ENCODE data around the gene OR7C2. TPM values are rescaled to one million over a fixed set of nuclear protein-coding genes. Genes with fewer than 3 reads are reported as not detected.

The OR7C2 gene
- total and polyA plus RNA-seq, 4 donors: not detected

GRCh38 chr19:14915116-14915515 is 26.2 kb upstream of the OR7C2 start:
- Histone ChIP-seq H3K27me3 (ENCODE audit: control insufficient read depth in 3 of 3, insufficient read depth in 3 of 3, low read length in 2 of 3) (peaks cover 0 to 5% (median 3%) of the 10 kb centered on the region in 3 donors), H3K9ac (ENCODE audit: insufficient read depth in 1 of 2, low read length in 2 of 2) (no peak overlapping the region), H3K9me3 (ENCODE audit: control insufficient read depth in 4 of 4, insufficient read depth in 3 of 4, low read length in 3 of 4) (peaks cover 0 to 3% (median 0%) of the 10 kb centered on the region in 4 donors), H3K27ac (ENCODE audit: low read depth in 1 of 2, low read length in 1 of 2) (no peak overlapping the region), H3K4me3 (no peak overlapping the region), H3K36me3 (ENCODE audit: control insufficient read depth in 4 of 4, insufficient read depth in 4 of 4, low read length in 4 of 4) (no peaks in the 10 kb centered on the region), H3K4me1 (ENCODE audit: control insufficient read depth in 5 of 5, insufficient read depth in 5 of 5, low read length in 5 of 5) (no peaks in the 10 kb centered on the region)
- ATAC-seq (ENCODE audit: insufficient read depth, low FRiP score) (no peak), DNase-seq (no peak)
- no peak for TF ChIP-seq CTCF (IDR thresholded peaks at IDR 0.05; ENCODE audit: control extremely low read depth, extremely low read depth)
- WGBS, 2 donors: 68 to 73% methylated on average over 6 of the region's 6 CpGs

- no peak for TF ChIP-seq CTCF (IDR thresholded peaks at IDR 0.05; ENCODE audit: control extremely low read depth, extremely low read depth)
- no peak overlapping the region for H3K27ac ChIP-seq (ENCODE audit: low read depth in 1 of 2, low read length in 1 of 2)
- peaks cover 0 to 5% (median 3%) of the 10 kb centered on the region in 3 donors for H3K27me3 ChIP-seq (ENCODE audit: control insufficient read depth in 3 of 3, insufficient read depth in 3 of 3, low read length in 2 of 3)
- no peak overlapping the region for H3K9ac ChIP-seq (ENCODE audit: insufficient read depth in 1 of 2, low read length in 2 of 2)
- ATAC-seq (ENCODE audit: insufficient read depth, low FRiP score) (no peak), DNase-seq (no peak)
- peaks cover 0 to 3% (median 0%) of the 10 kb centered on the region in 4 donors for H3K9me3 ChIP-seq (ENCODE audit: control insufficient read depth in 4 of 4, insufficient read depth in 3 of 4, low read length in 3 of 4)
- no peaks in the 10 kb centered on the region for H3K36me3 ChIP-seq (ENCODE audit: control insufficient read depth in 4 of 4, insufficient read depth in 4 of 4, low read length in 4 of 4)
- WGBS, 2 donors: 23 to 64% methylated on average over 5 of the region's 5 CpGs
- no peak overlapping the region for H3K4me3 ChIP-seq
- no peaks in the 10 kb centered on the region for H3K4me1 ChIP-seq (ENCODE audit: control insufficient read depth in 5 of 5, insufficient read depth in 5 of 5, low read length in 5 of 5)
These were observed 24.4 kb upstream of the OR7C2 start for GRCh38 chr19:14916848-14917247.

- 66 to 86% methylated on average over 1 of the region's 1 CpG for WGBS, 2 donors
- peaks cover 0 to 2% (median 0%) of the 10 kb centered on the region in 4 donors for H3K9me3 ChIP-seq (ENCODE audit: control insufficient read depth in 4 of 4, insufficient read depth in 3 of 4, low read length in 3 of 4)
- H3K4me1 ChIP-seq (ENCODE audit: control insufficient read depth in 5 of 5, insufficient read depth in 5 of 5, low read length in 5 of 5): no peaks in the 10 kb centered on the region
- DNase-seq (no peak), ATAC-seq (ENCODE audit: insufficient read depth, low FRiP score) (no peak)
- H3K9ac ChIP-seq (ENCODE audit: insufficient read depth in 1 of 2, low read length in 2 of 2): no peak overlapping the region
- H3K36me3 ChIP-seq (ENCODE audit: control insufficient read depth in 4 of 4, insufficient read depth in 4 of 4, low read length in 4 of 4): no peaks in the 10 kb centered on the region
- no peak for TF ChIP-seq CTCF (IDR thresholded peaks at IDR 0.05; ENCODE audit: control extremely low read depth, extremely low read depth)
- H3K27ac ChIP-seq (ENCODE audit: low read depth in 1 of 2, low read length in 1 of 2): no peak overlapping the region
- no peak overlapping the region for H3K4me3 ChIP-seq
- no peaks in the 10 kb centered on the region for H3K27me3 ChIP-seq (ENCODE audit: control insufficient read depth in 3 of 3, insufficient read depth in 3 of 3, low read length in 2 of 3)
These were observed 7.8 kb upstream of the OR7C2 start for GRCh38 chr19:14933506-14933905.

- Histone ChIP-seq H3K4me1 (ENCODE audit: control insufficient read depth in 5 of 5, insufficient read depth in 5 of 5, low read length in 5 of 5) (no peaks in the 10 kb centered on the region), H3K27me3 (ENCODE audit: control insufficient read depth in 3 of 3, insufficient read depth in 3 of 3, low read length in 2 of 3) (no peaks in the 10 kb centered on the region), H3K9me3 (ENCODE audit: control insufficient read depth in 4 of 4, insufficient read depth in 3 of 4, low read length in 3 of 4) (no peaks in the 10 kb centered on the region), H3K36me3 (ENCODE audit: control insufficient read depth in 4 of 4, insufficient read depth in 4 of 4, low read length in 4 of 4) (no peaks in the 10 kb centered on the region), H3K4me3 (no peak overlapping the region), H3K9ac (ENCODE audit: insufficient read depth in 1 of 2, low read length in 2 of 2) (no peak overlapping the region), H3K27ac (ENCODE audit: low read depth in 1 of 2, low read length in 1 of 2) (no peak overlapping the region)
- DNase-seq (no peak), ATAC-seq (ENCODE audit: insufficient read depth, low FRiP score) (no peak)
- WGBS, 2 donors: 84 to 94% methylated on average over 6 of the region's 6 CpGs
- TF ChIP-seq CTCF (IDR thresholded peaks at IDR 0.05; ENCODE audit: control extremely low read depth, extremely low read depth): no peak
These were observed 1.0 kb upstream of the OR7C2 start for GRCh38 chr19:14940266-14940665.
